ENCODE results near the gene TUBG1. TPM values are rescaled to one million over a fixed set of nuclear protein-coding genes. Genes with fewer than 3 reads are reported as not detected.
"Not testable (repeated sequence)": the region's sequence is repeated elsewhere in the genome, so short reads cannot be mapped to it uniquely, and the experiment has no call there.

TUBG1 gene
- total and polyA plus RNA-seq, 4 donors = 12.5 to 51.1 (median 27.1) TPM

GRCh38 chr17:42659079-42659931 is 49.8 kb downstream of the TUBG1 start, which contains the start of gene TUBG2:
Gene TUBG2, plus strand, starts transcription at chr17:42659284. Its CDS starts 220 bp downstream, at chr17:42659504.
- no peak for TF ChIP-seq NR2F2 (IDR thresholded peaks at IDR 0.05)
- peak; percentile 89 for TF ChIP-seq YY1 (IDR thresholded peaks at IDR 0.05)
- TF ChIP-seq FOXA1 (IDR thresholded peaks at IDR 0.05) = no peak
- TF ChIP-seq SP1 (IDR thresholded peaks at IDR 0.05) = no peak
- TF ChIP-seq RXRA (IDR thresholded peaks at IDR 0.05) = no peak
- no peak for TF ChIP-seq GABPA (IDR thresholded peaks at IDR 0.05 in 1 of 2, conservative IDR thresholded peaks at IDR 0.05 in 1 of 2)
- no peak for TF ChIP-seq MAX (IDR thresholded peaks at IDR 0.05)
- TF ChIP-seq CTCF (IDR thresholded peaks at IDR 0.05; ENCODE audit: low read depth, low read length, missing input control) = no peak
- peak in 1 of 2 donors; percentile 23 for TF ChIP-seq RAD21 (IDR thresholded peaks at IDR 0.05)
- TF ChIP-seq JUND (IDR thresholded peaks at IDR 0.05) = no peak

GRCh38 chr17:42659932-42660274 is 50.4 kb downstream of the TUBG1 start:
- H3K9me3 ChIP-seq (ENCODE audit: control insufficient read depth in 4 of 4, low read length in 3 of 4); H3K27me3 ChIP-seq (ENCODE audit: control insufficient read depth in 4 of 4, insufficient read depth in 4 of 4, low read length in 3 of 4); DNase-seq (ENCODE audit: low spot score); H3K27ac ChIP-seq (ENCODE audit: low read depth in 1 of 2, low read length in 2 of 2); H3K9ac ChIP-seq (ENCODE audit: low read depth in 1 of 2, low read length in 2 of 2); H3K36me3 ChIP-seq (ENCODE audit: control insufficient read depth in 4 of 4, insufficient read depth in 3 of 4, low read depth in 1 of 4, low read length in 3 of 4); H3K4me1 ChIP-seq (ENCODE audit: control insufficient read depth in 4 of 4, insufficient read depth in 4 of 4, low read length in 3 of 4): not testable (repeated sequence)
- H3K4me3 ChIP-seq (ENCODE audit: low read depth in 1 of 3, low read length in 3 of 3) = peak overlapping the region in 1 of 3 donors; percentile 62
- WGBS = 95% methylated on average over 1 of the region's 14 CpGs

More at GRCh38 chr17:42659079-42659931, 49.8 kb downstream of the TUBG1 start, which contains the start of gene TUBG2:
- peak within 1 kb of the TSS; percentile 16 to 67 for H3K27ac ChIP-seq (ENCODE audit: low read depth in 1 of 2, low read length in 2 of 2)
- no peak within 1 kb of the TSS for H3K9ac ChIP-seq (ENCODE audit: low read depth in 1 of 2, low read length in 2 of 2)
- no peaks in the 10 kb centered on the region for H3K9me3 ChIP-seq (ENCODE audit: control insufficient read depth in 4 of 4, low read length in 3 of 4)
- H3K4me3 ChIP-seq (ENCODE audit: low read depth in 1 of 3, low read length in 3 of 3) = peak within 1 kb of the TSS; percentile 36 to 85 (median 62)
- 2% methylated on average over 57 of the region's 59 CpGs for WGBS
- peaks cover 0 to 7% (median 4%) of the 10 kb centered on the region in 4 donors for H3K4me1 ChIP-seq (ENCODE audit: control insufficient read depth in 4 of 4, insufficient read depth in 4 of 4, low read length in 3 of 4)
- H3K27me3 ChIP-seq (ENCODE audit: control insufficient read depth in 4 of 4, insufficient read depth in 4 of 4, low read length in 3 of 4) = no peaks in the 10 kb centered on the region
- peak; percentile 85 for DNase-seq (ENCODE audit: low spot score)
- peaks cover 0 to 1% (median 0%) of the 10 kb centered on the region in 4 donors for H3K36me3 ChIP-seq (ENCODE audit: control insufficient read depth in 4 of 4, insufficient read depth in 3 of 4, low read depth in 1 of 4, low read length in 3 of 4)

- H3K9ac ChIP-seq (ENCODE audit: low read depth in 1 of 2, low read length in 2 of 2) = no peak overlapping the region
- WGBS = 79% methylated on average over 7 of the region's 7 CpGs
- no peaks in the 10 kb centered on the region for H3K9me3 ChIP-seq (ENCODE audit: control insufficient read depth in 4 of 4, low read length in 3 of 4)
- peaks cover 0 to 7% (median 4%) of the 10 kb centered on the region in 4 donors for H3K4me1 ChIP-seq (ENCODE audit: control insufficient read depth in 4 of 4, insufficient read depth in 4 of 4, low read length in 3 of 4)
- no peak for DNase-seq (ENCODE audit: low spot score)
- H3K36me3 ChIP-seq (ENCODE audit: control insufficient read depth in 4 of 4, insufficient read depth in 3 of 4, low read depth in 1 of 4, low read length in 3 of 4) = peaks cover 0 to 3% (median 0%) of the 10 kb centered on the region in 4 donors
- H3K27ac ChIP-seq (ENCODE audit: low read depth in 1 of 2, low read length in 2 of 2) = no peak overlapping the region
- no peaks in the 10 kb centered on the region for H3K27me3 ChIP-seq (ENCODE audit: control insufficient read depth in 4 of 4, insufficient read depth in 4 of 4, low read length in 3 of 4)
- no peak overlapping the region for H3K4me3 ChIP-seq (ENCODE audit: low read depth in 1 of 3, low read length in 3 of 3)
- TF ChIP-seq CTCF (IDR thresholded peaks at IDR 0.05; ENCODE audit: low read depth, low read length, missing input control) (no peak), GABPA (IDR thresholded peaks at IDR 0.05 in 1 of 2, conservative IDR thresholded peaks at IDR 0.05 in 1 of 2) (no peak), JUND (IDR thresholded peaks at IDR 0.05) (no peak), RXRA (IDR thresholded peaks at IDR 0.05) (no peak), FOXA2 (IDR thresholded peaks at IDR 0.05) (no peak), EGR1 (IDR thresholded peaks at IDR 0.05; ENCODE audit: low read depth in 2 of 2) (no peak), ATF3 (IDR thresholded peaks at IDR 0.05) (no peak), YY1 (IDR thresholded peaks at IDR 0.05) (no peak)
These were observed 51.3 kb downstream of the TUBG1 start for GRCh38 chr17:42660692-42661345.

Measured in liver (tissue), 9 donors.